ENCODE data around the gene COL20A1. TPM values are rescaled to one million over a fixed set of nuclear protein-coding genes. Genes with fewer than 3 reads are reported as not detected.

COL20A1 gene
- total RNA-seq, 1 experiment from 2014 or later = not detected

DNA sequence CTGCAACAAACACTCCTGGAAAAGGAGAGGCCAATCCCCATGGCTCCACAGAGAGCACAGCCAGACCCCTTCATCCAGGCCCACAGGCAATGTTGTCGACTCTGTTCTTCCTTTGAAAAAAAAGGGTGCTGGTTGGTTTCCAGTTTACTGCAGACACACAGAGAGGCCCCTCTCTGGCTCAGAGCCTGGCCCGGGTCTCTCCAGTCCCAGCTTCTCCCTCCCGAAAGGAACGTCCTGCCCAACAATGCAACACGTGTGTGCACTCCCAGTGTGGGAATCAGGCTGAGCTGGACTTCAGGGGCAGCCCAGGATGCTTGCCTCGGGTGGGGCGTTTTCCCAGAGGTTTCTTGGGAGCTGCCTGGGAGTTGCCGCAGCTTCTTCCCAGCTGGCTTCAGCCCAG, 34.2 kb upstream of the COL20A1 start:
- no peak overlapping the region for H3K27ac ChIP-seq (ENCODE audit: low read length)
- peaks cover 39% of the 10 kb centered on the region for H3K27me3 ChIP-seq (ENCODE audit: low read length)
- H3K9me3 ChIP-seq (ENCODE audit: low read length) = no peaks in the 10 kb centered on the region
- no peak for TF ChIP-seq EZH2 (IDR thresholded peaks at IDR 0.05; ENCODE audit: low read length, unreplicated experiment)
- TF ChIP-seq, protein P1, sequence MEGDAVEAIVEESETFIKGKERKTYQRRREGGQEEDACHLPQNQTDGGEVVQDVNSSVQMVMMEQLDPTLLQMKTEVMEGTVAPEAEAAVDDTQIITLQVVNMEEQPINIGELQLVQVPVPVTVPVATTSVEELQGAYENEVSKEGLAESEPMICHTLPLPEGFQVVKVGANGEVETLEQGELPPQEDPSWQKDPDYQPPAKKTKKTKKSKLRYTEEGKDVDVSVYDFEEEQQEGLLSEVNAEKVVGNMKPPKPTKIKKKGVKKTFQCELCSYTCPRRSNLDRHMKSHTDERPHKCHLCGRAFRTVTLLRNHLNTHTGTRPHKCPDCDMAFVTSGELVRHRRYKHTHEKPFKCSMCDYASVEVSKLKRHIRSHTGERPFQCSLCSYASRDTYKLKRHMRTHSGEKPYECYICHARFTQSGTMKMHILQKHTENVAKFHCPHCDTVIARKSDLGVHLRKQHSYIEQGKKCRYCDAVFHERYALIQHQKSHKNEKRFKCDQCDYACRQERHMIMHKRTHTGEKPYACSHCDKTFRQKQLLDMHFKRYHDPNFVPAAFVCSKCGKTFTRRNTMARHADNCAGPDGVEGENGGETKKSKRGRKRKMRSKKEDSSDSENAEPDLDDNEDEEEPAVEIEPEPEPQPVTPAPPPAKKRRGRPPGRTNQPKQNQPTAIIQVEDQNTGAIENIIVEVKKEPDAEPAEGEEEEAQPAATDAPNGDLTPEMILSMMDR (conservative IDR thresholded peaks at IDR 0.05; ENCODE audit: low read depth, low read length) = no peak
- no peak for TF ChIP-seq EZH2phosphoT487 (IDR thresholded peaks at IDR 0.05; ENCODE audit: borderline replicate concordance, low read length)
- H4K20me1 ChIP-seq (ENCODE audit: low read length) = no peaks in the 10 kb centered on the region
- H3K9me2 ChIP-seq (replicated peaks; ENCODE audit: low read length) = no peaks in the 10 kb centered on the region
- no TSS peak for BruUV-seq (replicated peaks)
- intact Hi-C loops (cut with micrococcal nuclease) = no loop called here
- no peaks in the 10 kb centered on the region for H3K79me2 ChIP-seq (ENCODE audit: low read length)
- DNase-seq (no peak), ATAC-seq (no peak)
- no peak overlapping the region for H2AFZ ChIP-seq (ENCODE audit: low read length)
- no peaks in the 10 kb centered on the region for H3K36me3 ChIP-seq (ENCODE audit: low read depth, low read length)
- no peaks in the 10 kb centered on the region for H3F3A ChIP-seq (ENCODE audit: low read length, unreplicated experiment)
- CTCF ChIA-PET = no interaction called here
- H3K4me2 ChIP-seq (ENCODE audit: low read length) = no peak overlapping the region
- no peak overlapping the region for H3K4me3 ChIP-seq (ENCODE audit: low read length)
- POLR2A ChIA-PET (ENCODE audit: unreplicated experiment) = no interaction called here
- H3K9ac ChIP-seq (ENCODE audit: low read length) = no peak overlapping the region
- H3K4me1 ChIP-seq (ENCODE audit: insufficient read depth, low read length) = no peaks in the 10 kb centered on the region

DNA sequence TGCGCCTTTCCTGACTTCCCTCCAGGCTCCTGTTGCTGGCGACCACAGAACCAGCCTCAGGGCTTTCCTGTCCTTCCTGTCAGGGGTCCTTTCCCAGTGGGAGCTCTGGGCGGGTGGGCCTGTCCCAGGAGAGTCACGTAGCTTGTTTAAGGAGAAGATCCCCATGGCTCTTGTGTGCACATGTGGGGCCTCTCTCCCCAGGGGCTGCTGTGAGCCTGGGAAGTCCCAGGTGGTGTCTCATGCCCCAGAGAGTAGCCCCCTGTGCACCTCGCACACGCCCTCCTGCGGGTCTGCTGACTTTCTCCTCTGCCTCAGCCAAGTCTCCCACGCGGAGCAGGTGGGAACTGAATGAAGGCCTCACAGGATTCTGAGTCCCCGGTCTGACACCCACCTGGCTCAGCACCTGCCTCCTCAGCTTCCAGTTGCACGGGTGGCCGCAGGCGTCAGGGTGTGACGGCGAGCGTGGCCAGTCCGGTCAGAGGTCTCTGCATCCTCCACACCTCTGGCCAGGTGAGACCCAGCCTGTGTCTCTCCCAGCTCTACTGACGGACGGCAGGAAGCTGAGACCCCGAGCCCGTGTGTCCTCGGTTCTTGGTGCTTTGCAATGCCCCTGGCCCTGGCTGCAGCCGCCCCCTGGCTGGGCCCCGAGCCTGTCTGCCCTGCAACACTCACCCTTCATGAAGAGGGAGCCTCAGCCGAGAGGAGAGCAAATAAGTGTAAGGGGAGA, 33.1 kb upstream of the COL20A1 start:
- intact Hi-C loops (cut with micrococcal nuclease) = no loop called here
- CTCF ChIA-PET = no interaction called here
- no peaks in the 10 kb centered on the region for H3K79me2 ChIP-seq (ENCODE audit: low read length)
- H3K9me2 ChIP-seq (replicated peaks; ENCODE audit: low read length) = no peaks in the 10 kb centered on the region
- H3K9me3 ChIP-seq (ENCODE audit: low read length) = no peaks in the 10 kb centered on the region
- H3K4me2 ChIP-seq (ENCODE audit: low read length) = no peak overlapping the region
- H3K9ac ChIP-seq (ENCODE audit: low read length) = no peak overlapping the region
- TF ChIP-seq, protein P1 (conservative IDR thresholded peaks at IDR 0.05; ENCODE audit: low read depth, low read length) = no peak
- no peak for TF ChIP-seq EZH2phosphoT487 (IDR thresholded peaks at IDR 0.05; ENCODE audit: borderline replicate concordance, low read length)
- no peak for TF ChIP-seq EZH2 (IDR thresholded peaks at IDR 0.05; ENCODE audit: low read length, unreplicated experiment)
- no peak for DNase-seq
- peaks cover 43% of the 10 kb centered on the region for H3K27me3 ChIP-seq (ENCODE audit: low read length)
- no peak overlapping the region for H3K27ac ChIP-seq (ENCODE audit: low read length)
- no peaks in the 10 kb centered on the region for H3K4me1 ChIP-seq (ENCODE audit: insufficient read depth, low read length)
- H3K36me3 ChIP-seq (ENCODE audit: low read depth, low read length) = no peaks in the 10 kb centered on the region
- H3F3A ChIP-seq (ENCODE audit: low read length, unreplicated experiment) = no peaks in the 10 kb centered on the region
- BruUV-seq (replicated peaks) = no TSS peak
- ATAC-seq = no peak
- POLR2A ChIA-PET (ENCODE audit: unreplicated experiment) = no interaction called here
- H4K20me1 ChIP-seq (ENCODE audit: low read length) = no peaks in the 10 kb centered on the region
- H2AFZ ChIP-seq (ENCODE audit: low read length) = no peak overlapping the region
- no peak overlapping the region for H3K4me3 ChIP-seq (ENCODE audit: low read length)

DNA sequence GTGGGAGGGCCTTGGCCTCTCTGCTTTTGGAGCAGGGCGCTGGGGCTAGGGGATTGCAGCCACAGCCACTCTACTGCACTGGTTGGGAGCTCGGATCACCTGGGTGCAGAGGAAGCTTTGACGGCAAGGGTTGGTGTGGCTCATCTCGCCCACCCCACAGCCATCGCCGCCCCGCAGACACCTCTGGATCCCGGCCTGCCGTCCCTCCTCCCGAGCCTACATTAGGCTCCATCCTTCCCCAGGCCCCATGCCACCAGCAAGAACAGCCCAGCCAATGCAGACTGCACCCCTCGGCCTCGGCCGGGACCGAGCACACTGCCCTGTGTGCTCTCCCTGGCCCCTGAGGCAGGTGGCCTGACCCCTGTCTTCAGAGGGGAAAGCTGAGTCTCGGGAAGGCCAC, 32.5 kb upstream of the COL20A1 start:
- Histone ChIP-seq H4K20me1 (ENCODE audit: low read length) (no peaks in the 10 kb centered on the region), H3K27me3 (ENCODE audit: low read length) (peaks cover 37% of the 10 kb centered on the region), H3F3A (ENCODE audit: low read length, unreplicated experiment) (no peaks in the 10 kb centered on the region), H3K4me3 (ENCODE audit: low read length) (no peak overlapping the region), H3K4me2 (ENCODE audit: low read length) (no peak overlapping the region), H3K9me3 (ENCODE audit: low read length) (no peaks in the 10 kb centered on the region), H3K9me2 (replicated peaks; ENCODE audit: low read length) (no peaks in the 10 kb centered on the region), H3K9ac (ENCODE audit: low read length) (no peak overlapping the region), H3K4me1 (ENCODE audit: insufficient read depth, low read length) (no peaks in the 10 kb centered on the region), H3K79me2 (ENCODE audit: low read length) (no peaks in the 10 kb centered on the region), H2AFZ (ENCODE audit: low read length) (no peak overlapping the region), H3K27ac (ENCODE audit: low read length) (no peak overlapping the region), H3K36me3 (ENCODE audit: low read depth, low read length) (no peaks in the 10 kb centered on the region)
- CTCF ChIA-PET = no interaction called here
- POLR2A ChIA-PET (ENCODE audit: unreplicated experiment) = no interaction called here
- TF ChIP-seq EZH2 (IDR thresholded peaks at IDR 0.05; ENCODE audit: low read length, unreplicated experiment) (no peak), EZH2phosphoT487 (IDR thresholded peaks at IDR 0.05; ENCODE audit: borderline replicate concordance, low read length) (no peak)
- TF ChIP-seq, protein P1 (conservative IDR thresholded peaks at IDR 0.05; ENCODE audit: low read depth, low read length) = no peak
- intact Hi-C loops (cut with micrococcal nuclease) = no loop called here
- ATAC-seq = no peak
- BruUV-seq (replicated peaks) = no TSS peak
- no peak for DNase-seq
